OCI-LY7 (cell line): Measurements from ENCODE around the gene CDC123. TPM values are rescaled to one million over a fixed set of nuclear protein-coding genes. Genes with fewer than 3 reads are reported as not detected.

Experiments used
- BruUV-seq: library from RNA; stranded (reverse); fragments of 400-500 nt; replicated peaks from 2 replicates; lab custom pipeline; 2021; lab: Mats Ljungman, UMichigan
- CTCF ChIA-PET: fragments of 300-600 bp; sonication (Branson Sonifier 250); formaldehyde crosslinking; loops from one replicate; lab custom pipeline; 2022; ENCODE audit warnings: antibody characterized with exemption; ENCODE audit not compliant: unreplicated experiment; lab: Charles Lee
- POLR2A ChIA-PET: fragments of 300-600 bp; sonication (Branson Sonifier 250); formaldehyde crosslinking; loops from one replicate; lab custom pipeline; 2022; ENCODE audit warnings: antibody characterized with exemption; lab: Charles Lee
- DNase-seq: peaks from one replicate; pipeline ENCODE4 v3.0.0-alpha.2; 2015; ENCODE audit warnings: low spot score
- H2AFZ ChIP-seq: fragments of 200-600 bp; sonication (generic), shearing (Covaris generic); 2 replicates; pipeline ENCODE4 v1.6.1; 2014; ENCODE audit warnings: mild to moderate bottlenecking, antibody characterized with exemption, low read length, moderate library complexity
- H3K27ac ChIP-seq: fragments of 200-600 bp; sonication (generic); 2 replicates; pipeline ENCODE4 v1.5.1; 2014; ENCODE audit warnings: mixed run types, low read depth, mild to moderate bottlenecking, moderate library complexity, low read length, inconsistent platforms; ENCODE audit not compliant: poor library complexity, severe bottlenecking
- H3K36me3 ChIP-seq: fragments of 200-600 bp; sonication (generic); 2 replicates; pipeline ENCODE4 v1.6.1; 2014; ENCODE audit warnings: mild to moderate bottlenecking, antibody characterized with exemption, low read length, moderate library complexity, mixed read lengths; ENCODE audit not compliant: insufficient read depth
- H3K4me1 ChIP-seq: fragments of 200-600 bp; sonication (generic); 2 replicates; pipeline ENCODE4 v1.5.1; 2014; ENCODE audit warnings: mild to moderate bottlenecking, low read length; ENCODE audit not compliant: insufficient read depth, poor library complexity, severe bottlenecking
- H3K4me2 ChIP-seq: fragments of 200-600 bp; sonication (generic); 2 replicates; pipeline ENCODE4 v1.6.1; 2014; ENCODE audit warnings: mild to moderate bottlenecking, low read length
- H3K4me3 ChIP-seq: fragments of 200-600 bp; sonication (generic); 2 replicates; pipeline ENCODE4 v1.5.1; 2014; ENCODE audit warnings: mild to moderate bottlenecking, low read depth, low read length; ENCODE audit not compliant: poor library complexity, severe bottlenecking
- H3K79me2 ChIP-seq: fragments of 200-600 bp; sonication (generic); 2 replicates; pipeline ENCODE4 v1.6.1; 2016; ENCODE audit warnings: low read depth, mild to moderate bottlenecking, low read length, moderate library complexity, mixed read lengths; ENCODE audit not compliant: insufficient read depth
- H3K9me2 ChIP-seq: fragments of 200-600 bp; sonication (generic); 2 replicates; pipeline ENCODE4 v1.6.1; 2016; ENCODE audit warnings: mild to moderate bottlenecking, low read length, mixed read lengths; ENCODE audit not compliant: insufficient read depth
- H3K9me3 ChIP-seq: fragments of 200-600 bp; sonication (generic); 2 replicates; pipeline ENCODE4 v1.6.1; 2014; ENCODE audit warnings: mild to moderate bottlenecking, mixed run types, low read length, mixed read lengths
- H4K20me1 ChIP-seq: fragments of 200-600 bp; sonication (generic); 2 replicates; pipeline ENCODE4 v1.6.1; 2014; ENCODE audit warnings: mild to moderate bottlenecking, antibody characterized with exemption, low read length, moderate library complexity, mixed read lengths; ENCODE audit not compliant: insufficient read depth
- CTCF ChIP-seq: fragments of 200-600 bp; sonication (generic); conservative IDR thresholded peaks from 2 replicates; pipeline ENCODE4 v1.5.1; 2014; ENCODE audit warnings: mild to moderate bottlenecking, antibody characterized with exemption, low read length, moderate library complexity, mixed read lengths
- EZH2phosphoT487 ChIP-seq: fragments of 200-600 bp; sonication (generic); IDR thresholded peaks from 2 replicates; pipeline ENCODE4 v1.6.1; 2018; ENCODE audit warnings: low read depth, borderline replicate concordance, mild to moderate bottlenecking, mixed run types, antibody characterized with exemption, low read length, moderate library complexity, mixed read lengths
- intact Hi-C: fragments of 100-400 bp; cut with micrococcal nuclease; formaldehyde crosslinking; loops from one replicate; pipeline ENCODE4 v1.10.0; 2022; ENCODE audit not compliant: unreplicated experiment
- total RNA-seq, 2 experiments: library from RNA; depleted of rRNA in 1 of 2; stranded (reverse); fragments of >200 nt in 1 of 2; shearing (Covaris generic) in 1 of 2; gene quantifications; 2 replicates each; pipeline ENCODE4 v1.2.3, GENCODE V29; 2014 to 2022

Gene CDC123
- total RNA-seq, 2 experiments from 2014 or later = 128 to 168 TPM

DNA sequence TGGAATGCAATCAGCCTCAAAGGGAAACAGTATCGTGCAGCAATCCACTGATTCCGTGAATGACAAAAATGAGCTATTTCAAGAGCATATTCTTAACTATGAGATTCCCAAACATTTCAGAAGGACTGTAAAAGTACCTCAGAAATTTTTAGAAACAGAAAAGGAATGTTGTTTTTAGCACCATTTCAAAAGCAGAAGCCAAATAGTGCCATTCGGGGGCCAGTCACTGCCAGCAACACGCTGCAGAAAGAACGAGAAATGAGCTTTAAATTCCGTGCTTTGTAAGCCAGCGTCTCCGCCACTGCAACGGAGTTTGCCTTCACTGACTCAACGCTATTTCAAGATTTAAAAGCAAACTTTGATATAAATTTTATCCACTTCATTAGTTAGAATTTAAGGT lies 6.6 kb upstream of the CDC123 start:
- Histone ChIP-seq H3K9me3 (no peaks in the 10 kb centered on the region), H3K79me2 (peaks cover 59% of the 10 kb centered on the region), H4K20me1 (peaks cover 4% of the 10 kb centered on the region; the same call in 1 of the 2 replicates), H3K4me1 (peaks cover 24% of the 10 kb centered on the region), H3K4me3 (no peak overlapping the region), H3K27ac (no peak overlapping the region), H2AFZ (no peak overlapping the region), H3K9me2 (no peaks in the 10 kb centered on the region), H3K36me3 (peaks cover 55% of the 10 kb centered on the region), H3K4me2 (no peak overlapping the region)
- BruUV-seq = no TSS peak
- ChIA-PET POLR2A (interaction anchor here (0.7 to 0.9 kb wide), 2 partner anchors 11 to 38 kb away, joined by 3 to 5 read pairs; no protein-coding TSS in a partner anchor), CTCF (no interaction called here)
- DNase-seq = no peak
- no peak for TF ChIP-seq EZH2phosphoT487
- TF ChIP-seq CTCF = no peak
- intact Hi-C loops = no loop called here

DNA sequence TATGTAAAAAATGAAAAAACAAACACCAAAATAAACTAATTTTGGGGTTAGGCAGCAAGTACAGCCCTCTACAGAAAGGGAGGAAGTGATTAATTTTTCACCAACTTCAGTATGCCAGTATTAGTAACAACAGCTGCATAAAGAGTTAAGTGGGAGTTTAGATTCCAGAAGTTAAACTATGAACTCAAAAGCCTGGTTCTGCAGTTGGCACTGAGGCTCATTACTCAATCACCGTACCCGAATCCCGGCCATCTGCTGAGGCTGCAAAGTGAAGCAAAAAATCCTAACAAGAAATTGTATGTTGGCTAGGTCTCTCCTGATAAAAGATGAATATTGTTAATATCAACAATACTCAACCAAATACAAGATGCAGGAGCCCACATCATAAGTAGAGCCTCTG lies 4.3 kb upstream of the CDC123 start:
- Histone ChIP-seq H3K4me3 (no peak overlapping the region), H3K4me1 (peaks cover 25% of the 10 kb centered on the region), H3K79me2 (peaks cover 78% of the 10 kb centered on the region), H3K9me3 (no peaks in the 10 kb centered on the region), H2AFZ (no peak overlapping the region), H3K27ac (no peak overlapping the region), H4K20me1 (peaks cover 6% of the 10 kb centered on the region; the same call in 1 of the 2 replicates), H3K9me2 (no peaks in the 10 kb centered on the region), H3K36me3 (peaks cover 34% of the 10 kb centered on the region; the same call in 1 of the 2 replicates), H3K4me2 (no peak overlapping the region)
- TF ChIP-seq CTCF (no peak), EZH2phosphoT487 (no peak)
- intact Hi-C loops = loop anchor here (10.0 kb wide), 3 partner anchors 117 to 1153 kb away; partner anchors contain the start of genes SEPHS1 and UPF2
- ChIA-PET CTCF (no interaction called here), POLR2A (interaction anchor here (0.6 kb wide), 1 partner anchor 231 kb away, joined by 4 read pairs; no protein-coding TSS in a partner anchor)
- BruUV-seq = no TSS peak
- no peak for DNase-seq

- BruUV-seq = TSS peak; percentile 19
- DNase-seq = no peak
- H3K9me2 ChIP-seq = no peaks in the 10 kb centered on the region
- H3K9me3 ChIP-seq = no peaks in the 10 kb centered on the region
- peaks cover 26% of the 10 kb centered on the region for H3K36me3 ChIP-seq
- H2AFZ ChIP-seq = no peak overlapping the region
- H3K4me2 ChIP-seq = peak overlapping the region; percentile 13; the same call in 1 of the 2 replicates
- peaks cover 14% of the 10 kb centered on the region; the same call in 1 of the 2 replicates for H4K20me1 ChIP-seq
- ChIA-PET CTCF (no interaction called here), POLR2A (no interaction called here)
- peaks cover 89% of the 10 kb centered on the region for H3K79me2 ChIP-seq
- no peak overlapping the region for H3K27ac ChIP-seq
- TF ChIP-seq EZH2phosphoT487 (no peak), CTCF (no peak)
- intact Hi-C loops = loop anchor here (10.0 kb wide), 3 partner anchors 118 to 1152 kb away; partner anchors contain the start of genes SEPHS1 and UPF2
- H3K4me3 ChIP-seq = no peak overlapping the region
- H3K4me1 ChIP-seq = peaks cover 31% of the 10 kb centered on the region
These were observed 2.8 kb upstream of the CDC123 start for GRCh38 chr10:12193193-12193592.
